Measurements from ENCODE around the gene HPS5. TPM values are rescaled to one million over a fixed set of nuclear protein-coding genes. Genes with fewer than 3 reads are reported as not detected.

Gene HPS5
- total RNA-seq, 1 experiment from 2014 or later, result 15.4 TPM

GRCh38 chr11:18265949-18266348, 56.0 kb downstream of the HPS5 start, which contains the start of gene SAA1:
TSS of gene SAA1 (plus strand) at chr11:18266264. CDS start at chr11:18266888, 624 bp downstream.
- Histone ChIP-seq H4K8ac (replicated peaks; ENCODE audit: insufficient read length, low read depth, low read length) (no peak within 1 kb of the TSS), H2BK20ac (ENCODE audit: low read depth, low read length, poor library complexity, severe bottlenecking) (no peak within 1 kb of the TSS), H2BK5ac (ENCODE audit: insufficient read length, low read length) (no peak within 1 kb of the TSS), H3K9me3 (ENCODE audit: control insufficient read depth, low read depth, low read length) (no peaks in the 10 kb centered on the region), H2BK120ac (ENCODE audit: low read depth, low read length, poor library complexity, severe bottlenecking) (no peak within 1 kb of the TSS), H3K79me2 (ENCODE audit: insufficient read depth, low read length) (no peaks in the 10 kb centered on the region), H2AFZ (ENCODE audit: low read length) (no peak within 1 kb of the TSS), H3K4me1 (ENCODE audit: insufficient read depth, low read length) (no peaks in the 10 kb centered on the region), H4K91ac (ENCODE audit: insufficient read length, low read depth, low read length) (no peak within 1 kb of the TSS), H3K14ac (ENCODE audit: insufficient read depth, low read length) (no peak within 1 kb of the TSS), H3K23ac (ENCODE audit: insufficient read length, low read depth, low read length) (no peak within 1 kb of the TSS), H3K79me1 (ENCODE audit: insufficient read depth, low read depth, low read length, poor library complexity, severe bottlenecking) (no peaks in the 10 kb centered on the region), H3K18ac (ENCODE audit: insufficient read length, low read depth, low read length) (no peak within 1 kb of the TSS), H3K9ac (ENCODE audit: extremely low read depth, insufficient read length, low read length) (no peak within 1 kb of the TSS), H3K27ac (ENCODE audit: insufficient read length, low read depth, low read length) (no peak within 1 kb of the TSS), H4K5ac (ENCODE audit: insufficient read length, low read depth, low read length) (no peak within 1 kb of the TSS), H3T11ph (ENCODE audit: low read length) (no peak within 1 kb of the TSS), H4K20me1 (ENCODE audit: control insufficient read depth, insufficient read depth, insufficient read length) (no peaks in the 10 kb centered on the region), H3K23me2 (ENCODE audit: insufficient read length, low read depth, low read length, poor library complexity, severe bottlenecking) (no peaks in the 10 kb centered on the region), H2AK5ac (ENCODE audit: insufficient read length, low read length) (no peak within 1 kb of the TSS), H3K27me3 (ENCODE audit: insufficient read depth, low read length) (no peaks in the 10 kb centered on the region), H2BK15ac (ENCODE audit: low read depth, low read length) (no peak within 1 kb of the TSS), H2BK12ac (ENCODE audit: insufficient read length, low read depth, low read length) (no peak within 1 kb of the TSS), H3K4me2 (ENCODE audit: insufficient read depth, insufficient read length, low read length) (no peak within 1 kb of the TSS), H3K56ac (ENCODE audit: insufficient read length, low read depth, low read length) (no peak within 1 kb of the TSS), H3K4ac (ENCODE audit: low read depth, low read length) (no peak within 1 kb of the TSS)
- Mint-ChIP-seq H3K4me3 (no peak within 1 kb of the TSS), H3K27ac (peak within 1 kb of the TSS in 1 of 3 experiments; percentile 28; a peak in 1 of 7 replicates), H3K36me3 (ENCODE audit: insufficient read depth in 1 of 3, low read depth in 3 of 3) (no peaks in the 10 kb centered on the region; a peak in 1 of 7 replicates), H3K27me3 (ENCODE audit: low read depth) (no peaks in the 10 kb centered on the region; the same call in 1 of the 2 replicates), H3K4me1 (peaks cover 2 to 7% of the 10 kb centered on the region in 2 experiments), H3K9me3 (no peaks in the 10 kb centered on the region)
- WGBS (ENCODE audit: extremely low coverage, insufficient read length, low lambda C conversion rate), result no CpG with 5 or more reads among the region's 8 CpGs
- TF ChIP-seq CTCF (conservative IDR thresholded peaks at IDR 0.05), result no peak
- no peak for DNase-seq

Measured in H9 (cell line).